Effector memory CD8-positive, alpha-beta T cell (primary cell): ENCODE measurements around the gene HEBP2.
A peak's percentile ranks its signal among the peaks of the same experiment; 100 is the strongest.

Experiments used
- ATAC-seq: fragments of 150-1000 bp; cut with Tn5 transposase; replicated peaks from 2 replicates; pipeline ENCODE4 v1.10.0; 2021; ENCODE audit warnings: mild to moderate bottlenecking, moderate library complexity
- DNase-seq, 3 experiments: peaks; one replicate each; pipeline ENCODE4 v3.0.0; 2021
- H3K27ac Mint-ChIP-seq, 2 donors: one replicate each; pipeline ENCODE4 v1.8.0; 2022; ENCODE audit warnings: mild to moderate bottlenecking in 2 of 2, mixed read lengths in 2 of 2, moderate library complexity in 2 of 2
- H3K27me3 Mint-ChIP-seq, 2 donors: one replicate each; pipeline ENCODE4 v1.8.0; 2022; ENCODE audit warnings: mixed read lengths in 2 of 2
- H3K36me3 Mint-ChIP-seq: one replicate; pipeline ENCODE4 v1.8.0; 2022; ENCODE audit warnings: mild to moderate bottlenecking, moderate library complexity, mixed read lengths; ENCODE audit not compliant: insufficient read depth
- H3K4me1 Mint-ChIP-seq, 2 donors: one replicate each; pipeline ENCODE4 v1.8.0; 2022; ENCODE audit warnings: low read depth in 2 of 2, mixed read lengths in 2 of 2
- H3K4me3 Mint-ChIP-seq, 2 donors: one replicate each; pipeline ENCODE4 v1.8.0; 2022; ENCODE audit warnings: mild to moderate bottlenecking in 2 of 2, mixed read lengths in 2 of 2, moderate library complexity in 2 of 2
- H3K9me3 Mint-ChIP-seq, 2 donors: one replicate each; pipeline ENCODE4 v1.8.0; 2022; ENCODE audit warnings: mixed read lengths in 2 of 2

HEBP2 gene

DNA sequence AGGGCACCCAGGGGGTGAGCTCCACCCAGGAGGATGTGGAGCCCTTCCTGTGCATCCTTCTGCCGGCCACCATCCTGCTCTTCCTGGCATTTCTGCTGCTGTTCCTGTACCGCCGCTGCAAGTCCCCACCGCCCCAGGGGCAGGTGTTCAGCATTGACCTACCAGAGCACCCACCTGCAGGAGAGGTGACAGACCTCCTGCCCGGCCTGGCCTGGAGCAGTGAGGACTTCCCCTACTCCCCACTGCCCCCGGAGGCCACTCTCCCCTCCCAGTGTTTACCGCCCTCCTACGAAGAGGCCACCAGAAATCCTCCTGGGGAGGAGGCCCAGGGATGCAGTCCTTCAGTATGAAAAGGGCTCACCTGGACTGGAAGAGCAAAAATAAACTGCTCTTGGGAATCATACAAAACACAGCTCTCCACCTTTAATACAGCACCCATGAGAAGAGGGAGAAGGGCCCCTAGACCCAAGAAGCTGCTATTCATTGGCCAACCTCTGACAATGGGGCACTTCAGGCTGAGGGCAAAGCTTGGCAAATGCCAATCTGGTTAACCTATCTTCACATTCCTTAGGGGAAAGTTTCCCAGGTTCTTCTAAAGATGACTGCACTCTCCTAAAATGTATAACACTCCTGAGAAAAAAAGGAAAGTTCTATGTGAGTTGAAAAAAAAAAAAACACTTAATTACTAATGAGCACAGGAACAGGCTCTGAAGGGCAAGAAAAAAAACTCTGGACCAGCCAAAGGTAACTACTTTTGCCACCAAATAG, 21.3 kb upstream of the HEBP2 start:
- no peak overlapping the region for H3K4me3 Mint-ChIP-seq
- peaks cover 0 to 4% of the 10 kb centered on the region in 2 donors for H3K4me1 Mint-ChIP-seq
- DNase-seq (no peak), ATAC-seq (no peak)
- no peaks in the 10 kb centered on the region for H3K36me3 Mint-ChIP-seq
- H3K27ac Mint-ChIP-seq, result peak overlapping the region in 1 of 2 donors; percentile 62
- H3K9me3 Mint-ChIP-seq, result no peaks in the 10 kb centered on the region
- peaks cover 12 to 18% of the 10 kb centered on the region in 2 donors for H3K27me3 Mint-ChIP-seq

DNA sequence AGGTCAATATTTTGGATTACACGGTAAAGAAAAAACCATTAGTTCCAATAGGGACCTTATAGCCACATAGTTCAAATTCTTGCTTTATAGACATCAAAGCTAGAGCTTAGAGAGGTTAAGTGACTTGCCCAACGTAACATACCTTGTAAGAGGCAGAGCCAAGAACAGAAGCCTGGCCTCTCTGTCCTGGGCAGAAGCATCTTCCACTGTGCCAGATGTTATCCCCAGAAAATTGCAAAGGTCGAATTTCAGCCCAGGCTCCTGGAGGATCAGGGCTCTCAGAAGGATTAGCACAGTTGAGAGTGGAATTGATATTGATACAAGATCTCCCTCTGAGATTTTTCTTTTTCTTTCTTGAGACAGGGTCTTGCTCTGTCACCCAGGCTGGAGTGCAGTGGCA, 20.2 kb upstream of the HEBP2 start:
- H3K9me3 Mint-ChIP-seq, result no peaks in the 10 kb centered on the region
- no peak overlapping the region for H3K27ac Mint-ChIP-seq
- ATAC-seq (no peak), DNase-seq (no peak)
- H3K4me3 Mint-ChIP-seq, result no peak overlapping the region
- H3K4me1 Mint-ChIP-seq, result peaks cover 0 to 4% of the 10 kb centered on the region in 2 donors
- H3K27me3 Mint-ChIP-seq, result peaks cover 21 to 22% of the 10 kb centered on the region in 2 donors
- H3K36me3 Mint-ChIP-seq, result no peaks in the 10 kb centered on the region

DNA sequence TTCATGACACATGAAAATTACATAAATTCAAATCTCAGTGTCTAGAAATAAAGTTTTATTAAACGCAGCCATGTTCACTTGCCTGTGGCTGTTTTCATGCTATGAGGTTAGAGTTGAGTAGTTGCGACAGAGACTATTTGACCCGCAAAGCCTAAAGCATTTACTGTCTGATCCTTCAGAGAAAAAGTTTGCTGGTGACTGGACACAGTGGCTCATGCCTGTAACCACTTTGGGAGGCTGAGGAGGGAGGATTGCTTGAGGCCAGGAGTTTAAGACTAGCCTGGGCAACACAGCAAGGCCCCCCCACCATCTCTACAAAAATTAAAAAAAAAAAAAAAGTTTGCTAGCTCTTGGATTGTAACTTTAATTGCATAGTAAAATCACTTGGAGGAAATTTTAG, 17.1 kb upstream of the HEBP2 start:
- H3K4me1 Mint-ChIP-seq, result peaks cover 0 to 4% of the 10 kb centered on the region in 2 donors
- H3K9me3 Mint-ChIP-seq, result no peaks in the 10 kb centered on the region
- DNase-seq, result no peak
- H3K27me3 Mint-ChIP-seq, result peaks cover 40 to 46% of the 10 kb centered on the region in 2 donors
- no peak for ATAC-seq
- H3K27ac Mint-ChIP-seq, result no peak overlapping the region
- H3K4me3 Mint-ChIP-seq, result no peak overlapping the region
- no peaks in the 10 kb centered on the region for H3K36me3 Mint-ChIP-seq

DNA sequence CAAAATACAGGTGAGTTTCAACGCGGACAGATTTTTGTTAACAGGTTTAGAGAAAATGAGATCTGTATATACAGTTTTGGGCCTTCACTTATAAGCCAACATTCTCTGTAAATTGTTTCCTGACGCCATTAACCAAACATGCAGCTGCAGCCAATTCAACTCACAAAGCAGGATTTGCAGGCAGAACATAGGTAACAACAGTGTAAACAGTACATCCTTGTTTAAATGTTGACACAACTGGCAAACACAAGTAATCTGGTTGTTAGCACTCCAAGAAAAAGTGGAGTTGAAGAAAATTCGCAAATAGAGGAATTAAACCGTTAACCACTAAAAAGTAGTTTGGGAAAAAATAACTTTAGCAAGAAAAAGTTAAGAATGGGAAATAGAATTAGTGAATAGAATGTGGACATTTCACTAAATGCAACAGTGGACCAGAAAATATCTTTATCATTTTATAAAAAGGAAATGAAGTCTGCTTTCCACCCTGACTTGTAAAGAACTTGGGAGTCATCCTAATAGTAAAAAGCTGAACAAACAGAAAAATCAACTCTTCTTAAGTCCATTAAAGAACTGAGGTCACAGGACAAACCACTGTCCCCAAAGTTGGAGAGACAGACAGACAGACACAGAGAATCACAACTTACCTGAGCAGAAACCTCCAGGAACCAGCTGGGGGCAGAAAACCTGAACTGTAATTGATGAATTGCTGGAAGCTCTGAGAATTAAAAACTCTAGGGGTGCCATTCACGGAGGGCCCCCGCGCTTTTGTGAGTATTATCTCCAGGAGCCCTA, 16.2 kb upstream of the HEBP2 start:
- no peak for ATAC-seq
- Mint-ChIP-seq H3K4me1 (no peaks in the 10 kb centered on the region), H3K27me3 (peaks cover 32 to 43% of the 10 kb centered on the region in 2 donors), H3K27ac (no peak overlapping the region), H3K4me3 (no peak overlapping the region), H3K36me3 (no peaks in the 10 kb centered on the region), H3K9me3 (no peaks in the 10 kb centered on the region)
- no peak for DNase-seq

DNA sequence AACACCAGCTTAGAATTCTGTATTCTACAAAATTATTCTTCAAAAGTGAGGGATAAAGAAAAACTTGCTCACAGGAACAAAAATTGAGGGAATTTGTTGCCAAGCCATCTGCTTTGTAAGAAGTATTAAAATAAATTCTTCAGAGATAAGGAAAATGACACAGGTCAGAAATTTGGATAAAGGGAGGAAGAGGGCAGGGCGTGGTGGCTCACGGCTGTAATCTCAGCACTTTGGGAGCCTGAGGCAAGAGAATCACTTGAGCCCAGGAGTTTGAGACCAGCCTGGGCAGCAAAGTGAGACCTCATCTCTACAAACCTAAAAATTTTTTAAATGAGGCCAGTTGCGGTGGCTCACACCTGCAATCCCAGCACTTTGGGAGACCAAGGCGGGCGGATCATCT, 14.5 kb upstream of the HEBP2 start:
- H3K36me3 Mint-ChIP-seq, result no peaks in the 10 kb centered on the region
- ATAC-seq (no peak), DNase-seq (no peak)
- no peak overlapping the region for H3K27ac Mint-ChIP-seq
- H3K27me3 Mint-ChIP-seq, result peaks cover 28 to 36% of the 10 kb centered on the region in 2 donors
- H3K4me3 Mint-ChIP-seq, result no peak overlapping the region
- no peaks in the 10 kb centered on the region for H3K9me3 Mint-ChIP-seq
- no peaks in the 10 kb centered on the region for H3K4me1 Mint-ChIP-seq

DNA sequence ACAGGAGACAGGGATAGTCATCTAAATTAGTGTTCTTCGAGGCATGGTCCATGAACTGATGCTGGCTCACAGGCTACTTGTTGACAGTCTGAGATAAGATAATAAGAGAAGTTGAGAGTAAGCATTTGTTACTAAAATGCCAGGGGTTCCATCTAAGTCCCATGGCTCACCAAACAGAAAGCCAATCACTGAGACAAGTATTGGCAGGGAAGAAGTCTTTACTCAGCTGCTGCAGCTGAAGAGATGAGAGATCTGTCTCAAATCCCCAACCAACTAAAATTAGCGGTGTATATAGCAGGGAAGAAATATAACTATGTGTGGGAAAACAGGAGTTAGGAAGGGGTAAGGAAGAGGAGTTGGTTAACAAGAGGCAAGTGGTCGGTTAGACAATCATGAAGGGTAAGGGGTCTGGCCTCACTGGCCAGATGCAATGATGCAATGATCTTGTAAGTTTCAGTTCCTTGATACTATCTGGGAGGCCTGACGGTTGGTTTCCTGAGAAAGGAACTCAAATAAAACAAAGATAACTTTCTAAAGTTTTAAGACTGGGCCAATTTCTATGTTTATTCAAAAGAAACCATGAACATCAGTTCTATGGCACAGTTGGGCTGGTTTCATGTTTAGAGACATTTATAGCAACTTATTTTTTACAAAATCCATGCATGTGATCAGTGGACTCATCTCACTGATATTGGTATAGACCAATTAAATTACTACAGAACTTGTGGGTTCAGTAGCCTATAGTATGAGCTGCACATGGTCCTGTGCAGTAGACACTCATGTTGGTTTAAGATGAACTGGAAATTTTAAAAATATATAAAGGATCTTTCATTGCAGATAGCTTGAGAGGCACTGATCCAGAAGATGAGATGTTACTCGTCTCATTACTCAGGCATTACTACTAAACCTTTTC, 9.9 kb upstream of the HEBP2 start:
- DNase-seq (no peak), ATAC-seq (no peak)
- Mint-ChIP-seq H3K4me3 (no peak overlapping the region), H3K36me3 (no peaks in the 10 kb centered on the region), H3K9me3 (no peaks in the 10 kb centered on the region), H3K27ac (no peak overlapping the region), H3K27me3 (peaks cover 15 to 22% of the 10 kb centered on the region in 2 donors), H3K4me1 (no peaks in the 10 kb centered on the region)

DNA sequence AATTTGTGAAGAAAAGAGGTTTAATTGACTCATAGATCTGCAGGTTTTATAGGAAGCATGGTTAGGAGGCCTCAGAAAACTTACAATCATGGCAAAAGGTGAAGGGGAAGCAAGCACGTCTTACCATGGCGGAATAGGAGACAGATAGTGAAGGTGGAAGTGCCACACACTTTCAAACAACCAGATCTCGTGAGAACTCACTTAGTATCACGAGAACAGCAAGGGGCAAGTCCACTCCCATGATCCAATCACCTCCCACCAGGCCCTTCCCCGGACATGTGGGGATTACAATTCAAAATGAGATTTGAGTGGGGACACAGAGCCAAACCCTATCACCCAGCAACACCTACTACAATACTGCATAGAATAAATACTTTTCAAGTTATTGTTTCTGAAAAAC, 7.3 kb upstream of the HEBP2 start:
- DNase-seq, result no peak
- Mint-ChIP-seq H3K4me3 (no peak overlapping the region), H3K27ac (no peak overlapping the region), H3K36me3 (no peaks in the 10 kb centered on the region), H3K9me3 (no peaks in the 10 kb centered on the region), H3K27me3 (peaks cover 0 to 3% of the 10 kb centered on the region in 2 donors), H3K4me1 (no peaks in the 10 kb centered on the region)
- ATAC-seq, result no peak

DNA sequence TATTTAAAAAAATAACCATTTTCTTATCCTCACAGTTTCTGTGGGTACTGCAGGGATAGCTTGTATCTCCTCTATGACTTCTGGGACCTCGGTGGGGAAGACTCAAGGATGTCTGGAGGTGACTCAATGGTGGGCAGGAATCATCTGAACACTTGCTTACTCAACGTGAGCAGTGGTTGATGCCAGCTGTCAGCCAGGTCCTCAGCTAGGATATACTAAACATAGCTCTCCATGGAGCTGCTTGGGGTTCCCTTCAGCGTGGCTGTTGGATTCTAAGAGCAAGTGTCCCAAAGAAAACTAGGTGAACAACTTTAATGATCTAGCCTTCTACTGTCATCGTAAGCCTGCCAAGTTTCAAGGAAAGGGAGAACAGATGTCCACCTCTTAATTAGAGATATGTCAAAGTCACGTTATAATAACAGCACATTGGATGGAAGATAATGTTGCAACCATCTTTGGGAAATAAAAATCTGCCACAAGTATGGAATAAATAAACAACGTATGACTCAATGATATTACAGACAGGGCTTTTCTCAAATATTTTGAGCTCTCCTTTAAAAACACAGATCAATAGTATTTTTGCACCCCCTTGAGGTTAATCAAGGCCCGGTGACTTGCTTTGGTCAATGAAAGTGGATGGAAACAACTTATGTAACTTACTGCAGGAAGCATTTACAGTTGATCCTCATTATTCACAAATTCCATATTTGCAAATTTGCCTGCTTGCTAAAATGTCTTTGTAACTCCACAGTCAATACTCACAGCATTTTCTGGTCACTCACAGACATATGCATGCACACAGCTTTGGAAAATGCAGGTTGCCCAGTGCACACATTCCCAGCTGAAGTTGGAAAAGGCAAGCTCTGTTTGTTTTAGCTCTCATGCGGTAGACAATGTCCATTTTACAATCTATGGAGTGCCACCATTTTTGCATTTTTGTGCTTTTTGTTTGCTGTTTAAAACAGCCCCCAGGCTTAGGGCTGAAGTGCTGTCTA, 6.6 kb upstream of the HEBP2 start:
- no peak overlapping the region for H3K4me3 Mint-ChIP-seq
- H3K9me3 Mint-ChIP-seq, result no peaks in the 10 kb centered on the region
- no peaks in the 10 kb centered on the region for H3K4me1 Mint-ChIP-seq
- no peaks in the 10 kb centered on the region for H3K36me3 Mint-ChIP-seq
- ATAC-seq (no peak), DNase-seq (no peak)
- H3K27me3 Mint-ChIP-seq, result no peaks in the 10 kb centered on the region
- no peak overlapping the region for H3K27ac Mint-ChIP-seq

DNA sequence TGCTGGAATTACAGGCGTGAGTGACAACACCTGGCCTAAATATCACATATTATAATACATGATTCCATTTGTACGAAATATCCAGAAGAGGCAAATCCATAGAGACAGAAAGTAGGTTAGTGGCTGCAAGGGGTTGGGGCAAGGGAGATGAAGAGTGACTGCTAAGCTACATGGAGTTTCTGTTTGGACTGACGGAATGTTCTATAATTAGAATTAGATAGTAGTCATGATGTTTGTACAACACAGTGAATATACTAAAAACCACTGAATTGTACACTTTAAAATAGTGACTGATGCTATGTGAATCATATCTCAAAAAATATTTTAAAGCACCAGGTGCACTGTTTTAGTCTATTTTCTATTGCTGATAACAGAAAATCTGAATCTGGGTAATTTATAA, 3.7 kb upstream of the HEBP2 start:
- peaks cover 5% of the 10 kb centered on the region for H3K36me3 Mint-ChIP-seq
- DNase-seq, result no peak
- H3K4me3 Mint-ChIP-seq, result no peak overlapping the region
- no peaks in the 10 kb centered on the region for H3K9me3 Mint-ChIP-seq
- peaks cover 5 to 12% of the 10 kb centered on the region in 2 donors for H3K4me1 Mint-ChIP-seq
- ATAC-seq, result no peak
- H3K27me3 Mint-ChIP-seq, result no peaks in the 10 kb centered on the region
- H3K27ac Mint-ChIP-seq, result no peak overlapping the region

DNA sequence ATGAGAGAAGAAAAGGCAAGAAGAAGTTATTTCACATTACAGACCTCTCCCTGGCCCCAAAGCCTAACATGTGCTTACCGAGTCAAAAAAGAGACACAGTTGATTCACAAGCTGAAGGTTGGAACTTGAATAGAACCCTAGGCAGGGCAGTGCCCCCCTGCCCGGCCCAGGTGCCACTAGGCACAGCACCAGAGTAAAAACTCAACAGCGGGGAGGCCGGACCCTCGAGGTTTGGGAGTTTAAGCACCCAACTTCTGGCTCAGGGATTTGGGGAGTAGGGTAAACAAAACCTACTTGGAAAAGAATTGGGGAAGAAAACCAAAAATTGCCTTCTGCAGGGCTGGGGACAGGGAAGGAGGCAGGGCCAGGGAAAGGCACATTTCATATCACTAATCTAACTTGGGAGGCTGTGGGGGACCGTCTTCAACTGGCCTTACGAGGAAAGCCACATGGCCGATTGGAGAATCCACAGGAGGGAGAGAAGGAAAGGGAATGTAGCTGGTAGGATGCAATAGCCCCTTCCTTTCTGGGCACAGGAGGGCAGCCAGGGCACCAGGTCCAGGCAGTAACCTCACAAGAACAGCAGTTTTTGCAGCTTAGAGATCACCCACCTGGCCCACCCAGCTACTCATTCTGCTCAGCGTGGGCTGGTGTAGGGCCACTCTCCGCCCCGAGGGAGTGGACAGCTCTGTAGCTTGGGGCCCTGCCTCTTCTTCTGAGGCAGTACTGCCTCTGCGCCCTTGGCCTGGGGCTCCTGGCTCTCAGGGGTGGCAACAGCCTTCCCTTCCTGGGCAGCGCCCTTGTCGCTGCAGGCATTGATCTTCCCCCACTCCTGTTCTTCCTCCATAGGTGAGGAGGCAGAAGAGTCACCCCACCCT, 1.8 kb upstream of the HEBP2 start:
- Mint-ChIP-seq H3K27me3 (no peaks in the 10 kb centered on the region), H3K27ac (no peak overlapping the region), H3K4me3 (peak overlapping the region; percentile 46 to 59), H3K9me3 (no peaks in the 10 kb centered on the region), H3K36me3 (peaks cover 8% of the 10 kb centered on the region), H3K4me1 (peaks cover 5 to 12% of the 10 kb centered on the region in 2 donors)
- ATAC-seq (no peak), DNase-seq (no peak)

DNA sequence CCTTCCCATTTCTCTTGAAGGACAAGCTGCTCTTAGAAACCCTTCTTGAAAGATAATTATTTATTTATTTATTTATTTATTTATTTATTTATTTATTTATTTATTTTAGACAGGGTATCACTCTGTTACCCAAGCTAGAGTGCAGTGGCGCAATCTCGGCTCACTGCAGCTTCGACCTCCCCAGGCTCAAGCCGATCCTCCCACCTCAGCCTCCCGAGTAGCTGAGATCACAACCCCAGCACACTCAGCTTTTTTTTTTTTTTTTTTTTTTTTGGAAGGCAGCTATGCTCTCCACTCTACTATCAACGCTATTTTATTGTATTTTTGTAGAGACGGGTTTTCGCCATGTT, 1.2 kb upstream of the HEBP2 start:
- Mint-ChIP-seq H3K9me3 (no peaks in the 10 kb centered on the region), H3K27me3 (no peaks in the 10 kb centered on the region), H3K36me3 (peaks cover 11% of the 10 kb centered on the region), H3K4me3 (peak overlapping the region; percentile 74 to 75), H3K27ac (peak overlapping the region; percentile 35 to 76), H3K4me1 (peaks cover 5 to 16% of the 10 kb centered on the region in 2 donors)
- no peak for DNase-seq
- ATAC-seq, result no peak

DNA sequence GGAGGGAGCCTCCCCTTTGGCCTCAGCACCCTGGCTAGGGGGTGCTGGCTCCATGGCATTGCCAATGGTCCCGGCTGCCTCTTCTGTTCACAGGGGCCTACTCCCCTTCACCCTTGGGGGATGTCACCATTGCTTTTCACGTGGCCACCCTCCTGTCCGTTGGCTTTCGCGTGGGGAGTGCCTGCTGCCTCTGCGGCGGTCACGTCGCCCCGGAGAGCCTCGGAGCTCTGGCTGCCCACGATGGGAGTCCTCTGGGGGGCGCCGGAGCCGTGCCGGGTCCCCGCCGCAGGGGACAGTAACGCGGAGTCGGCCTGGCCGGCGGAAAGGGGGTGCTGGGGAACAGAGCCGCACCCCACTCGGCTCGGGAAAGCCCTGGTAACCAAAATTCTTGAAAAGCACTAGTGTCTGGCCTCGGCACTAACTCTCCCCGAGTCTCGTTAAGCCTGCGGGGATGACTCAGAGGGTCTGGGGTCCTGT, 661 bp upstream of the HEBP2 start:
- H3K4me1 Mint-ChIP-seq, result peaks cover 5 to 16% of the 10 kb centered on the region in 2 donors
- DNase-seq (peak; percentile 18 to 28 (median 20)), ATAC-seq (peak; percentile 23)
- H3K4me3 Mint-ChIP-seq, result peak overlapping the region; percentile 74 to 75
- H3K9me3 Mint-ChIP-seq, result no peaks in the 10 kb centered on the region
- H3K27ac Mint-ChIP-seq, result peak overlapping the region; percentile 35 to 76
- H3K27me3 Mint-ChIP-seq, result no peaks in the 10 kb centered on the region
- H3K36me3 Mint-ChIP-seq, result peaks cover 11% of the 10 kb centered on the region
